A549 (cell line): ENCODE measurements around the gene CCDC83.

Experiments used
- JUNB ChIP-seq: fragments of >200 bp; sonication (Bioruptor Twin); formaldehyde crosslinking; IDR thresholded peaks from 2 replicates; pipeline ENCODE4 v1.6.1; 2016
- MAZ ChIP-seq: fragments of 150-350 bp; IDR thresholded peaks from 2 replicates; pipeline ENCODE4 v1.6.1; 2014; ENCODE audit warnings: antibody characterized with exemption, low read depth, low read length, borderline replicate concordance
- MYC ChIP-seq: IDR thresholded peaks from 2 replicates; pipeline ENCODE4 v1.6.1; 2012; ENCODE audit warnings: mild to moderate bottlenecking, inconsistent platforms, low read length, improper control_type of control experiment, borderline replicate concordance
- PHF8 ChIP-seq: fragments of 200-600 bp; sonication (generic); IDR thresholded peaks from 2 replicates; pipeline ENCODE4 v1.6.1; 2016; ENCODE audit warnings: low read depth, mild to moderate bottlenecking, antibody characterized with exemption, moderate library complexity, borderline replicate concordance
- POLR2A ChIP-seq: IDR thresholded peaks from 2 replicates; pipeline ENCODE4 v1.6.1; 2012; ENCODE audit warnings: mild to moderate bottlenecking, low read length
- RAD21 ChIP-seq, 2 experiments: fragments of >200 bp in 1 of 2; sonication (Bioruptor Twin) in 1 of 2; formaldehyde crosslinking in 1 of 2; IDR thresholded peaks in 1 of 2; conservative IDR thresholded peaks in 1 of 2; 2 replicates in 1 of 2; 3 replicates in 1 of 2; pipeline ENCODE4 v1.6.1; 2012 to 2018; ENCODE audit warnings: inconsistent platforms in 1 of 2
- SMC3 ChIP-seq: fragments of >200 bp; sonication (Bioruptor Twin); formaldehyde crosslinking; IDR thresholded peaks from 3 replicates; pipeline ENCODE4 v1.6.1; 2018; ENCODE audit warnings: inconsistent platforms
- SREBF2 ChIP-seq: fragments of 450-650 bp; IDR thresholded peaks from 2 replicates; pipeline ENCODE4 v1.6.1; 2014; ENCODE audit warnings: mild to moderate bottlenecking, moderate library complexity
- TF ChIP-seq, protein P1 (sequence below): IDR thresholded peaks from 2 replicates; pipeline ENCODE4 v1.6.1; 2012
- TF ChIP-seq, protein P2 (sequence below): fragments of >200 bp; sonication (Bioruptor Twin); formaldehyde crosslinking; IDR thresholded peaks from 3 replicates; pipeline ENCODE4 v1.5.1; 2016
- TF ChIP-seq, protein P3 (sequence below): fragments of 450-650 bp; IDR thresholded peaks from 2 replicates; pipeline ENCODE4 v1.6.1; 2014; ENCODE audit warnings: antibody characterized with exemption

DNA sequence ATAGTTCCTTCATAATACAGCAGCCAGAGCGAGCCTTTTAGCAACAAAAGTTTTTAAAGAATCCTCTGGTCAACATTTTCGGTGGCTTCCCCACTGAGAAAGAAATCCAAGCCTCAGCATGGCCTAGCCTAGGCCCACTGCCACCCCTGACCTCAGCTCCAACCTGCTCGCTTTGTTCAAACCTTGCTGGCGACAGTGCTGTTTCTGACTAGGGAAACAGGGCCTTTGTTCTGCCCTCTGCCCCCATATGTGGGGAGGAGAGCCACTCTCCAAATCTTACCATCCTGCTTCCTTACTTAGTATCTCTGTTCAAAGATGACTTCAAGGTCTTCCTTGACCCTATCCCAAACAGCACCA, 95.8 kb downstream of the CCDC83 start:
- TF ChIP-seq, protein P1, sequence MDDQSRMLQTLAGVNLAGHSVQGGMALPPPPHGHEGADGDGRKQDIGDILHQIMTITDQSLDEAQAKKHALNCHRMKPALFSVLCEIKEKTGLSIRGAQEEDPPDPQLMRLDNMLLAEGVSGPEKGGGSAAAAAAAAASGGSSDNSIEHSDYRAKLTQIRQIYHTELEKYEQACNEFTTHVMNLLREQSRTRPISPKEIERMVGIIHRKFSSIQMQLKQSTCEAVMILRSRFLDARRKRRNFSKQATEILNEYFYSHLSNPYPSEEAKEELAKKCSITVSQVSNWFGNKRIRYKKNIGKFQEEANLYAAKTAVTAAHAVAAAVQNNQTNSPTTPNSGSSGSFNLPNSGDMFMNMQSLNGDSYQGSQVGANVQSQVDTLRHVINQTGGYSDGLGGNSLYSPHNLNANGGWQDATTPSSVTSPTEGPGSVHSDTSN, result no peak
- TF ChIP-seq POLR2A, result no peak
- TF ChIP-seq, protein P2, sequence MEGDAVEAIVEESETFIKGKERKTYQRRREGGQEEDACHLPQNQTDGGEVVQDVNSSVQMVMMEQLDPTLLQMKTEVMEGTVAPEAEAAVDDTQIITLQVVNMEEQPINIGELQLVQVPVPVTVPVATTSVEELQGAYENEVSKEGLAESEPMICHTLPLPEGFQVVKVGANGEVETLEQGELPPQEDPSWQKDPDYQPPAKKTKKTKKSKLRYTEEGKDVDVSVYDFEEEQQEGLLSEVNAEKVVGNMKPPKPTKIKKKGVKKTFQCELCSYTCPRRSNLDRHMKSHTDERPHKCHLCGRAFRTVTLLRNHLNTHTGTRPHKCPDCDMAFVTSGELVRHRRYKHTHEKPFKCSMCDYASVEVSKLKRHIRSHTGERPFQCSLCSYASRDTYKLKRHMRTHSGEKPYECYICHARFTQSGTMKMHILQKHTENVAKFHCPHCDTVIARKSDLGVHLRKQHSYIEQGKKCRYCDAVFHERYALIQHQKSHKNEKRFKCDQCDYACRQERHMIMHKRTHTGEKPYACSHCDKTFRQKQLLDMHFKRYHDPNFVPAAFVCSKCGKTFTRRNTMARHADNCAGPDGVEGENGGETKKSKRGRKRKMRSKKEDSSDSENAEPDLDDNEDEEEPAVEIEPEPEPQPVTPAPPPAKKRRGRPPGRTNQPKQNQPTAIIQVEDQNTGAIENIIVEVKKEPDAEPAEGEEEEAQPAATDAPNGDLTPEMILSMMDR, result no peak
- TF ChIP-seq MYC, result no peak
- TF ChIP-seq SREBF2, result no peak
- TF ChIP-seq MAZ, result no peak
- TF ChIP-seq SMC3, result no peak
- TF ChIP-seq RAD21 (conservative IDR thresholded peaks at IDR 0.05 in 1 of 2, IDR thresholded peaks at IDR 0.05 in 1 of 2), result no peak
- TF ChIP-seq, protein P3, sequence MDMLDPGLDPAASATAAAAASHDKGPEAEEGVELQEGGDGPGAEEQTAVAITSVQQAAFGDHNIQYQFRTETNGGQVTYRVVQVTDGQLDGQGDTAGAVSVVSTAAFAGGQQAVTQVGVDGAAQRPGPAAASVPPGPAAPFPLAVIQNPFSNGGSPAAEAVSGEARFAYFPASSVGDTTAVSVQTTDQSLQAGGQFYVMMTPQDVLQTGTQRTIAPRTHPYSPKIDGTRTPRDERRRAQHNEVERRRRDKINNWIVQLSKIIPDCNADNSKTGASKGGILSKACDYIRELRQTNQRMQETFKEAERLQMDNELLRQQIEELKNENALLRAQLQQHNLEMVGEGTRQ, result no peak
- TF ChIP-seq JUNB, result no peak
- TF ChIP-seq PHF8, result no peak
